ENCODE measurements around the gene UBL5. TPM values are rescaled to one million over a fixed set of nuclear protein-coding genes. Genes with fewer than 3 reads are reported as not detected.

UBL5 gene
- total and polyA plus RNA-seq, 4 donors: 142 to 503 (median 312) TPM

DNA sequence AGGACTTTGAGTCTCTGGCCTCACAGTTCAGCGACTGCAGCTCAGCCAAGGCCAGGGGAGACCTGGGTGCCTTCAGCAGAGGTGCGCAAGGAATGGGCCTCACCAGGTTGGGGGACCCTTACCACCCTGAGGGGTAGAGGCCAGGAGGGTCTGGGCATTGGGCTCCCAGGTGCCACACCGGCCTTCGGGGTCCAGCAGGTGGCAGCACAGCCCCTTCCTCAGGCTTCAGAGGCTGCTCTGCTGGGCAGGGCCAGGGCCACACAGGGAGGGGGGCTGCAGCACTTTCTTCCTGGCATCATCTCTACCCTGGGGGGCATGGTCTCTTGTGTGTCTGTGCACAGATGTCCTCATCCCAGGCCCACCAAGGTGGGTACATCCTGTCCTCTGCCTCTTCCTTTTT is 20.3 kb downstream of the UBL5 start:
- Histone ChIP-seq H3K4me3 (ENCODE audit: low read depth, low read length) (no peak overlapping the region), H3K27me3 (ENCODE audit: control insufficient read depth, insufficient read depth, low read length) (no peaks in the 10 kb centered on the region), H3K36me3 (ENCODE audit: control insufficient read depth, insufficient read depth, low read length) (peaks cover 85% of the 10 kb centered on the region), H3K4me1 (ENCODE audit: control insufficient read depth, insufficient read depth, low read length) (peaks cover 42% of the 10 kb centered on the region), H3K9me3 (ENCODE audit: control insufficient read depth, insufficient read depth, low read length) (no peaks in the 10 kb centered on the region), H3K27ac (ENCODE audit: low read depth, low read length) (no peak overlapping the region)
- peak in 2 of 6 donors; percentile 57 to 86 for DNase-seq (ENCODE audit: low read depth in 4 of 6, low spot score in 6 of 6)
- WGBS (ENCODE audit: insufficient coverage): 44% methylated on average over 4 of the region's 4 CpGs

DNA sequence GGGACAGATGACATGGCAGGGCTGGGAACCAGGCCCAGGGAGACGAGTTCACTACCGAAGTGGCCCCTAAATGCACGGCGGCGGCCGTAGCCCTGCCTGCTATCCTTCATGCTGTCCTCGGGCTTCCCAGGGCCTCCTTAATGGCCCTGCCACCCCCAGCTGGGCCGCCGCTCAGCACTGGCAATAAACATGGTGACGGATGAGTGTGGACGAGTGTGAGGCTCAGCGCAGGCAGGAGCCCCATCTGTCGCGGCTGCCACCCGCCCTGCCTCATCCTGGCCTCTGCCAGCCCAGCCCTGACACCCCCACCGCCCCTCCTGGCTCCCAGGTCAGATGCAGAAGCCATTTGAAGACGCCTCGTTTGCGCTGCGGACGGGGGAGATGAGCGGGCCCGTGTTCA is 21.0 kb downstream of the UBL5 start:
- H3K36me3 ChIP-seq (ENCODE audit: control insufficient read depth, insufficient read depth, low read length): peaks cover 84% of the 10 kb centered on the region
- WGBS (ENCODE audit: insufficient coverage): 29% methylated on average over 22 of the region's 23 CpGs

DNA sequence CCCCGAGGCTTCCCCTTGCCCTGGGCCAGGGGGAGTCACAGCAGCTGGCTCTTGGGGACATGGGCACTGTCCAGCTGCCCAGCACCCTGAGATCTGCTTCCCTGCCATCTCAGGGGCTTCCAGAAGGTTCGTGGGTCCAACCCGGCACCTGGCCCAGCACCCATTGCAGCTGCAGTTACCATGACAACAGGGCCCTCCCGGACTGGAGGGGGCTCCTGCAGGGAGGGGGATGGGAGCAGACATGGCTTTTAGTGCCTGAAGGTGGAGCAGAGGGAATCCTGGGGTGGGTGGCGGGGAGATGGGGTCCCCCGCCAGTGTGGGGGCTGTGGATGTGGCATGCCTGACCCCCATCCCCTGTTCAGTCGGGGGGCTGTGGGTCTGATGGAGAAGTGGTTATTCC is 22.1 kb downstream of the UBL5 start:
- peak overlapping the region; percentile 13 for H3K27ac ChIP-seq (ENCODE audit: low read depth, low read length)
- no peak overlapping the region for H3K4me3 ChIP-seq (ENCODE audit: low read depth, low read length)
- peak in 1 of 6 donors; percentile 70 for DNase-seq (ENCODE audit: low read depth in 4 of 6, low spot score in 6 of 6)
- no peaks in the 10 kb centered on the region for H3K9me3 ChIP-seq (ENCODE audit: control insufficient read depth, insufficient read depth, low read length)
- WGBS (ENCODE audit: insufficient coverage): 39% methylated on average over 6 of the region's 7 CpGs
- no peaks in the 10 kb centered on the region for H3K27me3 ChIP-seq (ENCODE audit: control insufficient read depth, insufficient read depth, low read length)
- H3K36me3 ChIP-seq (ENCODE audit: control insufficient read depth, insufficient read depth, low read length): peaks cover 84% of the 10 kb centered on the region
- H3K4me1 ChIP-seq (ENCODE audit: control insufficient read depth, insufficient read depth, low read length): peaks cover 41% of the 10 kb centered on the region

More for the DNA sequence above, 21.0 kb downstream of the UBL5 start:
- Histone ChIP-seq H3K4me1 (ENCODE audit: control insufficient read depth, insufficient read depth, low read length) (peaks cover 41% of the 10 kb centered on the region), H3K4me3 (ENCODE audit: low read depth, low read length) (no peak overlapping the region), H3K27ac (ENCODE audit: low read depth, low read length) (no peak overlapping the region), H3K9me3 (ENCODE audit: control insufficient read depth, insufficient read depth, low read length) (no peaks in the 10 kb centered on the region), H3K27me3 (ENCODE audit: control insufficient read depth, insufficient read depth, low read length) (no peaks in the 10 kb centered on the region)
- DNase-seq (ENCODE audit: low read depth in 4 of 6, low spot score in 6 of 6): peak in 2 of 6 donors; percentile 54 to 84

DNA sequence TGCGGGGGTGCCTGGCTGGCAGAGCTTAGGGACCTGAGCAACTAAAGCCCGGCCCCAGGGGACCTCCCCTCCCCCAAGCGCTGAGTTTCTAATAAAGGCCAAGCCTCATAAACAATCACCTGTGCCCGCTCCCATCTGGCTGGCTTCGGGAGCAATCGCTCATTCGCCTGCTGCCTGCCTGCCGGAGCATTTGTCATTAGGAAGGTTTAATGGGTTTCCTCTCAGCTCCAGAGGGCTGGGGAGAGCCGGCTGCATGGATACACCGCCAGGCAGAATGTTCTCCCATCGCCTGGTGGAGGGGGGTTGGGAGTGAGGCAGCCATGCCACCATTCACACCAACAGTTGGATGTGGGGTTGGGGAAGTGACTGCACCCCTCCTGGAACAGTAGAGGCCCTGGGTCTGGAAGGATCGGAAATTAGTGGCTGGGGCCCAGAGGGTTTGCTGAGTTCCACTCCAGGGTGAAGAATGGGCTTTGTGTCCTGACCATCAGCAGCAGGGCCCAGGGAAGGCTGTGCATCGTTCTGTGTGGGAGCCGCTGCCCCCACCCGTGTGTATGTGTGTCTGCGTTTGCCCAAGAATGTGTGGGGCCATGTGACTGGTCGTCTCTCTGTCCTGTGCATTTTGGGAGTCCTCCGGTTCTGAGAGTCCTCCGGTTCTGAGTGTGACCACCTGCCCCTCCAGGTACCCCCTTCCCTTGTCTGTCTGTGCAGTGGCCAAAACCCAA is 22.7 kb downstream of the UBL5 start:
- Histone ChIP-seq H3K4me1 (ENCODE audit: control insufficient read depth, insufficient read depth, low read length) (peaks cover 41% of the 10 kb centered on the region), H3K36me3 (ENCODE audit: control insufficient read depth, insufficient read depth, low read length) (peaks cover 89% of the 10 kb centered on the region), H3K9me3 (ENCODE audit: control insufficient read depth, insufficient read depth, low read length) (no peaks in the 10 kb centered on the region), H3K27ac (ENCODE audit: low read depth, low read length) (peak overlapping the region; percentile 13), H3K4me3 (ENCODE audit: low read depth, low read length) (no peak overlapping the region), H3K27me3 (ENCODE audit: control insufficient read depth, insufficient read depth, low read length) (no peaks in the 10 kb centered on the region)
- peak in 3 of 6 donors; percentile 60 to 96 (median 61) for DNase-seq (ENCODE audit: low read depth in 4 of 6, low spot score in 6 of 6)
- 11% methylated on average over 14 of the region's 19 CpGs for WGBS (ENCODE audit: insufficient coverage)

DNA sequence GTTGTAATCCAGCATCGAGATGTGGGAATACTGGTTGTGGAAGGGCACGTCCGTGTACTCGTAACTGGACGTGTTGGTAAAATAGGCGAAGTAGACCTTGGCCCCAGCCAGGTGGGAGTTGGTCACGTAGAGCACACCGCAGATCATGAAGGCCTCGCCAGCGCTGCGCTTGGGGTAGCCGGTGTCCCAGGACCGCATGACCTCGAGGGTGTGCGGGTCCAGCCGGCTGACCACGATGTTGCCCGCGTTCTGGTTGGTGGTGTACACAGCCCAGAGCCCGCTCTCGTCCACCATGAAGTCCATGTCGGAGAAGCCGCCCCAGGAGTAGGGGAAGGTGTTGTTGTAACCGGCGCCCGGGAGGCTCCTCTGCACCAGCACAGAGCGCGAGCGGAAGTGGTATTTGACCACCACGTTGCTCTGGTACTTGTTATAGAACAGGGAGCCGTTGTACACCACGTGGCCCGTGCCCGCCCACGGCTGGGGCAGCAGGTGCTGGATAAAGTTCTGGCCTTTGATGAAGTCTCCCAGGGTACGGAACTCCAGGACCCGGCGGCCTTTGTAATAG is 26.6 kb downstream of the UBL5 start:
- Histone ChIP-seq H3K4me1 (ENCODE audit: control insufficient read depth, insufficient read depth, low read length) (peaks cover 22% of the 10 kb centered on the region), H3K4me3 (ENCODE audit: low read depth, low read length) (no peak overlapping the region), H3K9me3 (ENCODE audit: control insufficient read depth, insufficient read depth, low read length) (no peaks in the 10 kb centered on the region), H3K36me3 (ENCODE audit: control insufficient read depth, insufficient read depth, low read length) (peaks cover 79% of the 10 kb centered on the region), H3K27ac (ENCODE audit: low read depth, low read length) (no peak overlapping the region), H3K27me3 (ENCODE audit: control insufficient read depth, insufficient read depth, low read length) (no peaks in the 10 kb centered on the region)
- 97% methylated on average over 38 of the region's 38 CpGs for WGBS (ENCODE audit: insufficient coverage)
- no peak for DNase-seq (ENCODE audit: low read depth in 4 of 6, low spot score in 6 of 6)

DNA sequence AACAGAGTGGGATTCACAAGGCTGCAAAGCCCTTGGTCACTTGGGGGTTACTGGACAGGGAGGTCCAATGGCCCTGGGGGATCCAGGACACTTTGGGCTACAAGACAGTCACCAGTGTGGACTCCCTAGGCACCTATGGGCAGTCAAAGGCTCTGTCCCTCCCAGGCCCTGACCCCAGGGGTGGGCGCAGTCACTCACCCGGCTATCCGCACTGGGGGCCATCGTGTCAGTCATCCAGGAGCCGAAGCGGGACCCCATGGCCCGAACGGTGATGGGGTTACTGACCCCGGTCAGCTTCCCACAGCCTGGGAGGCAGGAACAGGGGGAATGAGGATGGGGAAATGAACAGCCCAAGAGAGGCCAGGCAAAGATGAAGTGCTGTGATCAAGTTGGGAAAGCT is 28.9 kb downstream of the UBL5 start:
- Histone ChIP-seq H3K9me3 (ENCODE audit: control insufficient read depth, insufficient read depth, low read length) (no peaks in the 10 kb centered on the region), H3K27me3 (ENCODE audit: control insufficient read depth, insufficient read depth, low read length) (no peaks in the 10 kb centered on the region), H3K36me3 (ENCODE audit: control insufficient read depth, insufficient read depth, low read length) (peaks cover 81% of the 10 kb centered on the region), H3K27ac (ENCODE audit: low read depth, low read length) (no peak overlapping the region), H3K4me1 (ENCODE audit: control insufficient read depth, insufficient read depth, low read length) (peaks cover 3% of the 10 kb centered on the region), H3K4me3 (ENCODE audit: low read depth, low read length) (no peak overlapping the region)
- 98% methylated on average over 9 of the region's 9 CpGs for WGBS (ENCODE audit: insufficient coverage)
- no peak for DNase-seq (ENCODE audit: low read depth in 4 of 6, low spot score in 6 of 6)

DNA sequence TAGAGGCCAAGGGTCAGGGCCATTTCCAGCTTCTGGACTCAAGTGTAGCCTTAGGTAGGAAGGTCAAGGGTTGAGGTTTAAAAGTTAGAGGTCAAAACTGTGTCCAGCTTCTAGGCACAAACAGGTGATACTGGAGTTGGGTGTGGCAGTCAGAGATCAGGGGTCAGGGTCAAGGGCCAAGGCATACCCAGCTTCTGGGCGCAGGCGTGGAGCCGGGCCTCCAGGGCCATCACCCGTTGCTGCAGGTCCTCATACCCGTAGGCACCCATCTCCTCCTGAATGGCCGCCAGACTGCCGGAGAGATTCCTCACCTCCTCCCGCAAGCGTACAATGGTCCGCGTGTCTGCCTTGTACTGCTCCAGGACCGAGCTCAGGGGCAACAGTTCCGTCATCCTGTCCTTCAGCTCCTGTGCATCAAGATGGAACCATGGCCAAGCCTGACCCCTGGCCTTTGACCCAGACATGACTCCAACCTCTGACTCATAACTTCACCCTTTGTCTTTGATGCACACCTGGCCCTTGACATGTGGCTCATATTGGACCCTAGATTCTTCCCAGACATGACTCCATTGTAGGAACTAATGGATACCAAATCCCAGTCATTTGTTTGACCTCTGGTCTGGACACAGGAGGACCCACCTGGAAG is 29.5 kb downstream of the UBL5 start:
- Histone ChIP-seq H3K4me3 (ENCODE audit: low read depth, low read length) (no peak overlapping the region), H3K9me3 (ENCODE audit: control insufficient read depth, insufficient read depth, low read length) (no peaks in the 10 kb centered on the region), H3K27me3 (ENCODE audit: control insufficient read depth, insufficient read depth, low read length) (no peaks in the 10 kb centered on the region), H3K4me1 (ENCODE audit: control insufficient read depth, insufficient read depth, low read length) (no peaks in the 10 kb centered on the region), H3K27ac (ENCODE audit: low read depth, low read length) (no peak overlapping the region), H3K36me3 (ENCODE audit: control insufficient read depth, insufficient read depth, low read length) (peaks cover 78% of the 10 kb centered on the region)
- 97% methylated on average over 12 of the region's 13 CpGs for WGBS (ENCODE audit: insufficient coverage)
- no peak for DNase-seq (ENCODE audit: low read depth in 4 of 6, low spot score in 6 of 6)

DNA sequence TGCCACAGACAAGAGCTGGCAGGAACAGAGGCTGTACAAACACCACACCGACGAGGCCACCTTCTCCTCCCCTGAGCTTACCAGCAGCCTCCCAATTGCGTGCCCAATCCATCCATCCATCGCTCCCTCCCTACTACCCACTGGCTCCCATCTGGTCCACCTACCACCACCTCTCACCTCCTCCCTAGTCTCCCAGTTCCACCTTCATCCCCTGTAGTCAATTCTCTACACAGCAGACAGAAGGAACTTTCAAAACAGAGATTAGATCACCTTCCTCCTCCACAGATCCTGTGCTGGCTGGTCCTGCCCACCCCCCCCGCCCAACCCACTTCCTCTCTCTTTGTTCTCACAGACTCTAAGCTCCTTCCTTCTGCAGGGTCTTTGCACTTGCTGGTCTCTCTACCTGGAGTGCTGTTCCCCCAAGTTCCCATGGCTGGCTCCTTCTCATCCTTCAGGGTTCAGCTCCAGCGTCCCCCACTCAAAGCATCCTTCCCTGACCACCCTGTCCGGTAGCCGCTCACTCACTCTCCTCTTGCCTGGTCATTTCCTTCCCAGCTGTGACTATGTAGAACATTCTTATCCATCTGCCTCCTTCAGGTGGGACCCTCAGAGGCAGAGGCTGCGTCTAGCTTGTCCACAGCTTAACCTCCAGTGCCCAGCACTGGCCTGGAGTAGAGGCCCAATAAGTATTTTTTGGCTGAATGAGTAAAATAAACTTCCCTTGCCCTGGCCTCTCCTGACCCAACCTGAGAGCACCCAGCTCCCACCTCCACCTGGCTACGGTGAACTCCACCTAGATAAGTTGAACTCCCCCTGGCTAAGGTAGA is 30.4 kb downstream of the UBL5 start:
- no peak overlapping the region for H3K27ac ChIP-seq (ENCODE audit: low read depth, low read length)
- DNase-seq (ENCODE audit: low read depth in 4 of 6, low spot score in 6 of 6): no peak

DNA sequence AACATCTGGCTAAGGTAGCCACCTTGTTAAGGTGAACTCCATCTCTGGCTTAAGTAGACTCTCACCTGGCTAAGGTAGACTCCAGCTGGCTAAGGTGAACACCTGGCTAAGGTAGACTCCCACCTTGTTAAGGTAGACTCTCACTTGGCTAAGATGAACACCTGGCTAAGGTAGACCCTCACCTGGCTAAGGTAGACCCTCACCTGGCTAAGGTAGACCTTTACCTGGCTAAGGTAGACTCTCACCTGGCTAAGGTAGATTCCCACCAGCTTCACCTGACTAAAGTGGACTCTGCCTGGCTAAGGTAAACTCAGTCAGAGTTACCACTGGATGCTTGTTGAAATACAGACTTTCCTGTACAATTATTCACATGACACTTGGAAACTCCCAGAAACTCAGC is 31.0 kb downstream of the UBL5 start:
- DNase-seq (ENCODE audit: low read depth in 4 of 6, low spot score in 6 of 6): no peak
- H3K4me1 ChIP-seq (ENCODE audit: control insufficient read depth, insufficient read depth, low read length): no peaks in the 10 kb centered on the region
- no peak overlapping the region for H3K27ac ChIP-seq (ENCODE audit: low read depth, low read length)
- H3K36me3 ChIP-seq (ENCODE audit: control insufficient read depth, insufficient read depth, low read length): peaks cover 70% of the 10 kb centered on the region
- H3K27me3 ChIP-seq (ENCODE audit: control insufficient read depth, insufficient read depth, low read length): no peaks in the 10 kb centered on the region
- no peaks in the 10 kb centered on the region for H3K9me3 ChIP-seq (ENCODE audit: control insufficient read depth, insufficient read depth, low read length)
- H3K4me3 ChIP-seq (ENCODE audit: low read depth, low read length): no peak overlapping the region

More for the DNA sequence above, 30.4 kb downstream of the UBL5 start:
- peaks cover 74% of the 10 kb centered on the region for H3K36me3 ChIP-seq (ENCODE audit: control insufficient read depth, insufficient read depth, low read length)
- H3K9me3 ChIP-seq (ENCODE audit: control insufficient read depth, insufficient read depth, low read length): no peaks in the 10 kb centered on the region
- WGBS (ENCODE audit: insufficient coverage): 89% methylated on average over 7 of the region's 10 CpGs
- no peak overlapping the region for H3K4me3 ChIP-seq (ENCODE audit: low read depth, low read length)
- H3K27me3 ChIP-seq (ENCODE audit: control insufficient read depth, insufficient read depth, low read length): no peaks in the 10 kb centered on the region
- H3K4me1 ChIP-seq (ENCODE audit: control insufficient read depth, insufficient read depth, low read length): no peaks in the 10 kb centered on the region
